Activated gamma-delta T cell (primary cell): Measurements from ENCODE around the gene GPR37.

Experiments used
- DNase-seq: peaks from one replicate; lab custom pipeline; 2025; lab: John Stamatoyannopoulos, UW

The GPR37 gene

DNA sequence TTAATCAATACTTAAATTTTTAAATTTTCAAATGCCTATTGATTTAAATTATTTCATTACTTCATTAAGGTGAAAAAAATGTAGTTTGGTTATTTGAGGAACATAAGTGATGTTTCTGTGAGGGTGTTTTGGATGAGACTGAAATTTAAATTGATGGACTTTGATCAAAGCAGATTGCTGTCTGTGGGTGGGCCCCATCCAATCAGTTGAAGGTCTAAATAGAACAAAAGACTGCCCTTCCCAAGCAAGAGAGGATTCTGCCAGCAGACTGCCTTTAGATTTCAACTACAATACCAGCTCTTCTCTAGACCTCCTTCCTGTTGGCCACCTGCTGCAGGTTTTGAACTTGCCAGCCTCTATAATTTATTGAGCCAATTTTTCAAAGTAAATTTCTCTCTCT is 14.5 kb upstream of the GPR37 start:
- DNase-seq = no peak

DNA sequence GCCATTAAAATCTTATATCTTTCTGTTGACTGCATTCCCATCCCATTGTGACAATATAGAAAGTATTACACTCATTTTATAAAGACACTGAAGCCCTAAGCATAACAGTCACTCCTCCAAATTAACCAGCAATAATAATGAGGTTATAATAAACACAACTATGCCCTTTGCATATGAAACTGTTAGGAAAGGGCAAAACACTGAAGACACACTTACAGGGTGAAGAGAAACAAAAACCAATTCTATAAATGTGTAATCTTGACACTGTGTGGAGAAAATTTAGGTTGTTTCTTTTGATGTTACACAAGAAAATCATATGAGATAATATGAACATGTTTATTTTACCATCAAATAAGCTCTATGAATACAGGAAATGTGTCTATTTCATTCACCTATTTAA is 14.0 kb upstream of the GPR37 start:
- DNase-seq = no peak

- no peak for DNase-seq
These were observed 13.6 kb upstream of the GPR37 start for GRCh38 chr7:124779194-124779593.

- DNase-seq = no peak
These were observed 11.7 kb upstream of the GPR37 start for GRCh38 chr7:124777268-124777667.

DNA sequence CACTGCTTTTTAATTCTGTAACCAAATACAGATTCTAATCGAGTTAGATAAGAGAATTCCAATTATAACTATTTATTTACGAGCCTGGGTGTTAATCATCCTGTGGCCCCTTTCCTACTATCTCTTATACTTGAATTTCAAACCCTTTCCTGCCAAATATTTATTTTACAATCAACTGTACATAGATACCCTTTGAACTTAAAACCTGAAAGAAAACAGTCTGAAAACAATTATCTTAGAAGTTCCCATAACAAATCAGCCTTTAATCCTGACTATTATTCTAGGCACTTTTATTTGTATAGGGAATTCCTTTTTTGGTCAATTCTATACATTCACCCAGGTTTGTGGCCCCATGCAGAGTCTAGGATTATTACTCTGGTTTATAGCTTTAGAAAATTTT is 10.6 kb upstream of the GPR37 start:
- no peak for DNase-seq

GRCh38 chr7:124775422-124775821 is 9.8 kb upstream of the GPR37 start:
- no peak for DNase-seq

GRCh38 chr7:124773938-124774337 is 8.3 kb upstream of the GPR37 start:
- no peak for DNase-seq

DNA sequence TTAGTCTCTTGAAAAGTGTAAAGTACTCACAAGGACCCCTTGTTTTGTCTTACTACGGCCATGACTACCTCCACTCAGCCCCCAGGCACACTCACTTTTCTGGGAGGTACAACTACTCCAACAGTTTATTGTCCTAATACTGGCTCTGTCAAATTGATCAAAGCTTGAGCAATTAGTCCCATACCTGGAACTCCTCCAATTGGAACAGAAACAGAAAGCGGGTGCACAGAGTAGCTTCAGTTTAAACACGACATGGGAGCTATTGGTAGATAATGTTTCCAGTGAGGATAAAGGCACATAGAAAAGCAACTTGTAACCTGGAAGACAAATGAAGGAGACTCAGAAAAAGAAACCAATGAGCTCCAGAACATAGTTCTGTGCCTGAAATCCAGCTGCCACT is 7.7 kb upstream of the GPR37 start:
- DNase-seq = no peak

GRCh38 chr7:124769136-124769535 is 3.5 kb upstream of the GPR37 start:
- DNase-seq = no peak

DNA sequence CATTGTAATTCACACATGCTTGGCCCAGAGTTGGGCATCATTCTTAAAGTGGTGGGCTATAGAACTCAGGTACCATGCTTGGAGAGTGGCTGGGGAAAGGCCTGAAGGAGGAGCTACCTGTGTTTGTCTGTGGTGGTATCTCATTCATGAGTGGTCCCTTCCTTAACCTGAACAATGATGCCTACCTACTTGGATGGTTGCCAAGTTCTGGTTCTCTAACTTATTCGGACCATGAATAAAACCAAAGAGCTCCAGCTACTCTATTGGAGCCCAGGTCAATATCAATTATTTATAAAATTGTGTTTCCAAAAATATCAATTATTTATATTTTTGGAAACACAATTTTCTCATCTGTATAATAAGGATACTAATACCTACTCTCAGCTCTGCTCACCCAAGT is 2.9 kb upstream of the GPR37 start:
- no peak for DNase-seq

- no peak for DNase-seq
These were observed 668 bp downstream of the GPR37 start for GRCh38 chr7:124764847-124765400.

DNA sequence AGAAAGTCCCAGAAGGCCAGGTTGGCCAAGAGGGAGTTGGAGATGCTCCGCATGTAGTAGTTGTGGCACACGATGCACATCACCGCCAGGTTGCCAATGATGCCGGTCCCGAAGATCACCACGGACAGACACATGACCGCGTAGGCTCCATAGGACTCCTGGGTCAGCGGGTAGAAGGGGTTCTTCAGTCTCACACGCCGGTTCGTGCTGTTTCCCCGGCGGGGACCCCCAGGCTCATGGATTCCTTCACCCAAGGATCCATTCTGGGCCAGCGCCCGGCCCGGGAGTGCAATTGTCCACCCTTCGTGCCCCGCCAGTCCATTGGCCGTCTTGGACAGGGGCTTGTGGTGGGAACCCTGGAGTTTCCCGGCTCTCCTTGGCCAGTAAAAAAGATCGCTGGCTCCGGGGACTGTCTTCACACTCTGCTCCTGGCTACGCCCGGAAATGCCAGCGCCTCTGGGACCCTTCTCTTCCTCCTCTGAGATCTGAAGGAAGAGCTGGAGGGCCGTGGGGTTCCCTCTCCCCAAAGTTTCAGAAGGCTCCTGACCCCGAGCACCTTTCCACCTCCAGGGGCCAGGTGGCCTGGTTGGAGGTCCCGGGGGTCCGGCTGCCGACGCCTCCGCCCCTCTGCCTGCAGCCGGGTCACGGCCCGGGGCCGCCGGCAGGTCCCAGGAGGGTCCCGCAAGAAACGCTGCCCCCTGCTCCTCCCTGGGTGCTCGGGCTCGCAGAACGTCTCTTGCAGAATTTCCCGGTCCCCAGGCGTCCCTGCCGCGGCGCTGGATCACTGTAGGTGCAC is 1.3 kb downstream of the GPR37 start:
- no peak for DNase-seq

GRCh38 chr7:124762611-124763143 is 2.9 kb downstream of the GPR37 start:
- DNase-seq = no peak

GRCh38 chr7:124761164-124761715 is 4.4 kb downstream of the GPR37 start:
- DNase-seq = no peak

- DNase-seq = no peak
These were observed 7.3 kb downstream of the GPR37 start for GRCh38 chr7:124758327-124758726.

DNA sequence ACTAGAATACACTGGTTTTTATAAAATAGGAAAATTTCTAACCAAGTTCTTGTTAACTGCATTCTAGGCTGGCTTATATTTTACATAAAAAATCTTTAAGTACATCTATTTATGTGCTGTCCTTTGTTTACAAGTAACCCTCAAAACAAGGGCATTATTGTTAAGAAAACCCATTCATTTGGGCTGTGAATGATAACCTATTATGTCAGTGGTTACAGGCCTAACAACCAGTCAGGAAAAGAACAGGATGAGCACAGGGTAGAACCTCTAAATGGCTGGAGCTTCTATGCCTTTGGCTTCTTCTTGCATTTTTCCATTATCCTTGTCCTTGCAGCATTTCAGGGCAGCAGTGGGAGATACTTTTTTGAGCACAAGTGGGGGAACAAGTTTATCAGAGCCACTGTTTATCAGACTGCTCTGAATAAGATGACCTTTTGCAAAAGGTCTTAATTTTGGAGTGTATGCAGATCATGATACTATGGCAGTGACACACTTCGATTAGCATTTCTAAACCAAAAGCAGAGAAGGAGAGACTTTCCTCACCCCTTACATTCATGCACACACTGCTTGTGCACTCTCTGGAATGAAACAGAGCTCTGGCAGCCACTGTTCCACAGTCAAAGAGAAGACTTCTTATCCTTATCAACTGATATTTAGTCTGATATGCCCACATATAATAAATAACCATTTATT is 10.9 kb downstream of the GPR37 start:
- DNase-seq = no peak

DNA sequence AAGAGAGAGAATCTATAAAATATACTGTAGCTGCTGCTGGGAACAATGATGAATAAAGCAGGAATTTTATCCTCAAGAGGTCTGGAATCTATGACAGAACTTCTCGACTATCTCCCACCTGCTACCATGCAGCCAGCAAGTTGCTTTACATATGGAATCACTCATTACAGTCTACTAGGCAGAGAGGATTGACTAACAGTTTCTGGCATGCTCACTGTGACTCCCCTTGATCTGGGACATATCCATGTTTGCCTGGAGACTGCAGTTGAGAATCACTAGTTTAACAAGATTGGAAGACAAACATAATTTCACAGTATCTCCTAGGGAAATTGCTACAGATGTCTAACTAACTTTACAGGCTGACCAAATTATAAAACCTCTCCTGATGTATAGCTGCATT is 13.3 kb downstream of the GPR37 start:
- no peak for DNase-seq

GRCh38 chr7:124751027-124751426 is 14.6 kb downstream of the GPR37 start:
- no peak for DNase-seq

DNA sequence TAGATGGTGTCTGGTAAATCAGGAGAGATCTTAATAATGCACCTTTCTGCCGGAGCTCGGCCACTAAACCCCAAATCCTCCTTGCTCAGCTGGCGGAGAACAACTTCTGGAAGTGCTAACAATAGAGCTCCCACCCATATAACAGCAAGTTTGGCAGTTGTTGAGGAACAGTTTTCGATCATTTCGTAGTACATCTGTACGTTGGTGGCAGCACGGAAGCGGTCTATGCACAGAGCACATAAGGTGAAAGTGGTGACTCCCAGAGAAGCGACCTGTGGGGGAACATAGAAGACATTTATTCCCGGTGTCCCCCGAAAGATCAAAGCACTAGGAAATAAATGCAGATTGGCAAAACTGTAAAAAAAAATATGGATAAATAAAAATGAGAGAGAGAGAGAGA is 18.5 kb downstream of the GPR37 start:
- no peak for DNase-seq

DNA sequence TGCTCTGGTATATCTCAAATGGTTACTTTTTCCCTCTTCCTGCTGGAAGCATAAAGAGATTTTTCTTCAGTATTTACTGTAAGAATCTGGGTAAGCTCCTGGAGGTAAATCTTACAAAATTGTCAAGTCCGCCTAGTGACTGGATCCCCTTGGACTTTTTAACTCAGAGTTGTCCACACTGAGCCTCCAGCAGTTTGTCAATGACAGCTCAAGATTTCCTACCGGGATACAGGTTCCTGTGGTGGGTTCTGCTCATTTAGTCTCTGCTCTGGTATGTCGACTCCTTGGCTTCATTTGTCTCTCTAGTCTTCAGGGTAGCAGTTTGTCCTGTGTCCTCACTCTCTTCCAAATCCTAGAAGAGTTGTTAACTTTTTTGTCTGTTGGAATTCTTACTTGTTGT is 27.0 kb downstream of the GPR37 start:
- no peak for DNase-seq

- no peak for DNase-seq
These were observed 27.8 kb downstream of the GPR37 start for GRCh38 chr7:124737760-124738300.

DNA sequence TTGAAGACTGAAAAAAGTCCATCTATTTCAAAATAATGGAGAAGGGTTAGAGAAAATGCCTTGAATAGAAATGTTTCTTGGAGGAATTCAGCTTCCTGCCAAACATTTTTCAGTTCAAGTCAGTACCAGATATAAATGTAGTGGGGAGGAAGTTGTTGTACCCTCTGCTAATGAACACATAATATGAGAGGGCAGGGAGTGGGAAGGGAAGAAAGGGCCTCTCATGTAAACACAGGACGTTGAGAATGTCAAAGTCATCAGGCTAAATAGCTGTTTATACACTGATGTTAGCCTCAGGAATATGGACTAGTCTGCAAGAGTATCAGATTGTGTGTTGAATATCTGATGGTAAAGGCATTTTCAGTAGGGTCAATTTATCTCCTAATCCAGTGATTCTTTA is 37.0 kb downstream of the GPR37 start:
- DNase-seq = no peak
